ENCODE measurements around the gene NRL.

Gene NRL

GRCh38 chr14:24144451-24144850 is 29.7 kb upstream of the NRL start:
- no peak for DNase-seq (ENCODE audit: low read depth in 2 of 2)

- DNase-seq (ENCODE audit: low read depth in 2 of 2): no peak
Observed at GRCh38 chr14:24143511-24143910, 28.8 kb upstream of the NRL start.

- DNase-seq (ENCODE audit: low read depth in 2 of 2): peak; percentile 97 to 99
Observed at GRCh38 chr14:24141097-24141880, 26.5 kb upstream of the NRL start, which contains the start of gene EMC9. Gene EMC9, minus strand, starts transcription at chr14:24141591. Its CDS starts 287 bp downstream, at chr14:24141304.

- no peak for DNase-seq (ENCODE audit: low read depth in 2 of 2)
Observed at GRCh38 chr14:24139272-24139934, 24.7 kb upstream of the NRL start.

- DNase-seq (ENCODE audit: low read depth in 2 of 2): no peak
Observed at GRCh38 chr14:24138396-24139271, 23.9 kb upstream of the NRL start.

GRCh38 chr14:24137529-24138395 is 23.0 kb upstream of the NRL start:
- no peak for DNase-seq (ENCODE audit: low read depth in 2 of 2)

GRCh38 chr14:24136684-24137528 is 22.2 kb upstream of the NRL start:
- DNase-seq (ENCODE audit: low read depth in 2 of 2): no peak

GRCh38 chr14:24135834-24136683 is 21.3 kb upstream of the NRL start, which contains the start of gene PSME1:
Gene PSME1, plus strand, starts transcription at chr14:24136194. Its CDS starts 69 bp downstream, at chr14:24136263.
- DNase-seq (ENCODE audit: low read depth in 2 of 2): peak; percentile 87 to 88

- DNase-seq (ENCODE audit: low read depth in 2 of 2): no peak
Observed at GRCh38 chr14:24135584-24135833, 20.8 kb upstream of the NRL start.

- no peak for DNase-seq (ENCODE audit: low read depth in 2 of 2)
Observed at GRCh38 chr14:24133735-24134134, 19.0 kb upstream of the NRL start.

- no peak for DNase-seq (ENCODE audit: low read depth in 2 of 2)
Observed at GRCh38 chr14:24132976-24133375, 18.2 kb upstream of the NRL start.

- no peak for DNase-seq (ENCODE audit: low read depth in 2 of 2)
Observed at GRCh38 chr14:24132061-24132685, 17.4 kb upstream of the NRL start.

GRCh38 chr14:24131549-24131966 is 16.8 kb upstream of the NRL start:
- DNase-seq (ENCODE audit: low read depth in 2 of 2): no peak

GRCh38 chr14:24130717-24131548 is 16.2 kb upstream of the NRL start:
- DNase-seq (ENCODE audit: low read depth in 2 of 2): no peak

GRCh38 chr14:24130380-24130716 is 15.6 kb upstream of the NRL start, which contains the start of gene FITM1:
Gene FITM1, plus strand, starts transcription at chr14:24130659. Its CDS starts 905 bp downstream, at chr14:24131564.
- no peak for DNase-seq (ENCODE audit: low read depth in 2 of 2)

- no peak for DNase-seq (ENCODE audit: low read depth in 2 of 2)
Observed at GRCh38 chr14:24129410-24129998, 14.8 kb upstream of the NRL start.

GRCh38 chr14:24127673-24128072 is 12.9 kb upstream of the NRL start:
- DNase-seq (ENCODE audit: low read depth in 2 of 2): no peak

- no peak for DNase-seq (ENCODE audit: low read depth in 2 of 2)
Observed at GRCh38 chr14:24126939-24127338, 12.2 kb upstream of the NRL start.
